DND-41 (cell line): ENCODE results near the gene TEX47.

Experiments used
- ATAC-seq: fragments of 200-7000 bp; cut with Tn5 transposase; 3 replicates; pipeline ENCODE4 v1.9.1; 2021; ENCODE audit warnings: low read depth; ENCODE audit not compliant: insufficient read depth
- DNase-seq: peaks from one replicate; pipeline ENCODE4 v3.0.0-alpha.2; 2020
- H2AFZ ChIP-seq: 2 replicates; pipeline ENCODE4 v1.6.0; 2012; ENCODE audit warnings: low read depth, low read length
- H3K27ac ChIP-seq: 2 replicates; pipeline ENCODE4 v1.5.1; 2012; ENCODE audit warnings: low read length, inconsistent platforms
- H3K27me3 ChIP-seq: fragments of 200-600 bp; sonication (generic); 2 replicates; pipeline ENCODE4 v1.6.0; 2012; ENCODE audit warnings: low read length, mild to moderate bottlenecking, inconsistent platforms; ENCODE audit not compliant: insufficient read depth, poor library complexity
- H3K36me3 ChIP-seq: 2 replicates; pipeline ENCODE4 v1.5.1; 2012; ENCODE audit warnings: low read length, inconsistent platforms; ENCODE audit not compliant: insufficient read depth
- H3K4me1 ChIP-seq: 2 replicates; pipeline ENCODE4 v1.5.1; 2012; ENCODE audit warnings: mild to moderate bottlenecking, low read length; ENCODE audit not compliant: insufficient read depth
- H3K4me2 ChIP-seq: 2 replicates; pipeline ENCODE4 v1.6.0; 2012; ENCODE audit warnings: mild to moderate bottlenecking, moderate library complexity, low read length, inconsistent platforms; ENCODE audit not compliant: insufficient read depth
- H3K4me3 ChIP-seq, 2 experiments: fragments of 200-600 bp in 1 of 2; shearing (Covaris generic) in 1 of 2; 2 replicates each; pipeline ENCODE4 v1.5.1; 2012 to 2016; ENCODE audit warnings: inconsistent platforms in 2 of 2, low read length in 2 of 2, mild to moderate bottlenecking in 2 of 2, low read depth in 1 of 2, moderate library complexity in 1 of 2
- H3K79me2 ChIP-seq: 2 replicates; pipeline ENCODE4 v1.6.0; 2012; ENCODE audit warnings: low read length, inconsistent platforms; ENCODE audit not compliant: insufficient read depth
- H3K9ac ChIP-seq: 2 replicates; pipeline ENCODE4 v1.6.0; 2012; ENCODE audit warnings: low read depth, mild to moderate bottlenecking, inconsistent platforms, low read length, moderate library complexity
- H3K9me3 ChIP-seq: 2 replicates; pipeline ENCODE4 v1.5.1; 2012; ENCODE audit warnings: low read length, moderate library complexity, mild to moderate bottlenecking, inconsistent platforms; ENCODE audit not compliant: insufficient read depth, severe bottlenecking
- H4K20me1 ChIP-seq: 2 replicates; pipeline ENCODE4 v1.6.0; 2012; ENCODE audit warnings: low read length; ENCODE audit not compliant: insufficient read depth
- EZH2 ChIP-seq: IDR thresholded peaks from 3 replicates; pipeline ENCODE4 v1.6.1; 2012; ENCODE audit warnings: borderline replicate concordance, low read depth, mild to moderate bottlenecking, moderate library complexity, low read length, inconsistent platforms; ENCODE audit not compliant: severe bottlenecking
- TF ChIP-seq, protein P1 (sequence below): IDR thresholded peaks from 2 replicates; pipeline ENCODE4 v1.5.1; 2012; ENCODE audit warnings: borderline replicate concordance, low read length, moderate library complexity, mild to moderate bottlenecking; ENCODE audit not compliant: poor library complexity, severe bottlenecking; ENCODE audit errors: extremely low read depth

The TEX47 gene

DNA sequence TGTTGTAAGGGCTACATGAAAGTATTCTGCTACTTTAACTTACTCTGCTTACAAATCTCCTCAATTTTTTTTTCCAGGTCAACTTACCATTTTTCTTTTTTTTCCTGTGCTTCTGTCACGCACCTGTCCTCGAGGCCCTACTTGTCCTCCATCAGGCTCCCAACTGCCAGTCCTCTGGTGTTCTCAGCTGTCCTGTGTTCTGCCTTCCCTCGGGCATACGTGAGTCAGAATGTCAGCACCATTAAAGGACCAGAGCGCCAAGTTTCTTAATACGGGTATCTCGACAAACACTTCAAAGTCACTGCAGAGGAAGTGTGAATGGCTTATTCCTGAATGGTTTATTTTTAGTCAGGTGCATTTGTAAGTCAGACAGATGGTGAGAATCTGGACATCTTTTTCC lies at the start of gene TEX47:
Gene TEX47, minus strand, starts transcription at position 185 of the 400 bp plus-strand sequence. CDS start 795 bp downstream, outside the sequence.
- H3K79me2 ChIP-seq = no peaks in the 10 kb centered on the region
- H3K36me3 ChIP-seq = no peaks in the 10 kb centered on the region
- no peak within 1 kb of the TSS for H3K9ac ChIP-seq
- no peak within 1 kb of the TSS for H3K4me2 ChIP-seq
- no peak within 1 kb of the TSS for H3K4me3 ChIP-seq
- H3K9me3 ChIP-seq = no peaks in the 10 kb centered on the region
- no peak within 1 kb of the TSS for H2AFZ ChIP-seq
- DNase-seq (no peak), ATAC-seq (no peak)
- H3K4me1 ChIP-seq = no peaks in the 10 kb centered on the region
- TF ChIP-seq, protein P1, sequence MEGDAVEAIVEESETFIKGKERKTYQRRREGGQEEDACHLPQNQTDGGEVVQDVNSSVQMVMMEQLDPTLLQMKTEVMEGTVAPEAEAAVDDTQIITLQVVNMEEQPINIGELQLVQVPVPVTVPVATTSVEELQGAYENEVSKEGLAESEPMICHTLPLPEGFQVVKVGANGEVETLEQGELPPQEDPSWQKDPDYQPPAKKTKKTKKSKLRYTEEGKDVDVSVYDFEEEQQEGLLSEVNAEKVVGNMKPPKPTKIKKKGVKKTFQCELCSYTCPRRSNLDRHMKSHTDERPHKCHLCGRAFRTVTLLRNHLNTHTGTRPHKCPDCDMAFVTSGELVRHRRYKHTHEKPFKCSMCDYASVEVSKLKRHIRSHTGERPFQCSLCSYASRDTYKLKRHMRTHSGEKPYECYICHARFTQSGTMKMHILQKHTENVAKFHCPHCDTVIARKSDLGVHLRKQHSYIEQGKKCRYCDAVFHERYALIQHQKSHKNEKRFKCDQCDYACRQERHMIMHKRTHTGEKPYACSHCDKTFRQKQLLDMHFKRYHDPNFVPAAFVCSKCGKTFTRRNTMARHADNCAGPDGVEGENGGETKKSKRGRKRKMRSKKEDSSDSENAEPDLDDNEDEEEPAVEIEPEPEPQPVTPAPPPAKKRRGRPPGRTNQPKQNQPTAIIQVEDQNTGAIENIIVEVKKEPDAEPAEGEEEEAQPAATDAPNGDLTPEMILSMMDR = no peak
- TF ChIP-seq EZH2 = no peak
- H3K27ac ChIP-seq = no peak within 1 kb of the TSS
- H3K27me3 ChIP-seq = no peaks in the 10 kb centered on the region
- no peaks in the 10 kb centered on the region for H4K20me1 ChIP-seq

GRCh38 chr7:88845091-88845490 lies 49.6 kb upstream of the TEX47 start:
- Histone ChIP-seq H3K9me3 (no peaks in the 10 kb centered on the region), H3K27ac (no peak overlapping the region), H3K4me3 (no peak overlapping the region), H3K4me2 (no peak overlapping the region), H4K20me1 (no peaks in the 10 kb centered on the region), H3K9ac (no peak overlapping the region), H3K79me2 (no peaks in the 10 kb centered on the region), H3K4me1 (no peaks in the 10 kb centered on the region), H2AFZ (no peak overlapping the region), H3K27me3 (no peaks in the 10 kb centered on the region), H3K36me3 (no peaks in the 10 kb centered on the region)
- ATAC-seq (no peak), DNase-seq (no peak)
- no peak for TF ChIP-seq EZH2
- TF ChIP-seq, protein P1 = no peak

- TF ChIP-seq EZH2 = no peak
- TF ChIP-seq, protein P1 = no peak
- Histone ChIP-seq H3K4me3 (no peak overlapping the region), H3K36me3 (no peaks in the 10 kb centered on the region), H3K9me3 (no peaks in the 10 kb centered on the region), H3K4me2 (no peak overlapping the region), H3K9ac (no peak overlapping the region), H3K27ac (no peak overlapping the region), H3K27me3 (no peaks in the 10 kb centered on the region), H4K20me1 (no peaks in the 10 kb centered on the region), H3K79me2 (no peaks in the 10 kb centered on the region), H2AFZ (no peak overlapping the region), H3K4me1 (no peaks in the 10 kb centered on the region)
- no peak for DNase-seq
- no peak for ATAC-seq
Observed at GRCh38 chr7:88842201-88842600, 46.7 kb upstream of the TEX47 start.
